WERI-Rb-1 (cell line): ENCODE data around the gene NPAS2.

Experiments used
- DNase-seq: peaks from one replicate; pipeline ENCODE4 v3.0.0-alpha.2; 2020
- H3K27ac ChIP-seq: fragments of 250-450 bp; sonication (Bioruptor Pico); 2 replicates; pipeline ENCODE4 v1.5.1; 2020; ENCODE audit warnings: mild to moderate bottlenecking, moderate library complexity
- H3K27me3 ChIP-seq: fragments of 250-450 bp; sonication (Bioruptor Pico); 2 replicates; pipeline ENCODE4 v1.5.1; 2021; ENCODE audit warnings: mild to moderate bottlenecking, low read depth, moderate library complexity; ENCODE audit not compliant: insufficient read depth, severe bottlenecking
- H3K36me3 ChIP-seq: fragments of 250-450 bp; sonication (Bioruptor Pico); 2 replicates; pipeline ENCODE4 v1.5.1; 2020; ENCODE audit warnings: mild to moderate bottlenecking, moderate library complexity
- H3K4me3 ChIP-seq: 2 replicates; pipeline ENCODE4 v1.5.1; 2011; ENCODE audit warnings: low read depth, mild to moderate bottlenecking, control low read depth, low read length
- H3K9me3 ChIP-seq: fragments of 250-450 bp; sonication (Bioruptor Pico); 2 replicates; pipeline ENCODE4 v1.5.1; 2021; ENCODE audit warnings: mild to moderate bottlenecking, moderate library complexity; ENCODE audit not compliant: severe bottlenecking
- CTCF ChIP-seq: IDR thresholded peaks from 2 replicates; pipeline ENCODE4 v1.5.1; 2011; ENCODE audit warnings: low read depth, mild to moderate bottlenecking, control low read depth, inconsistent platforms, low read length

Gene NPAS2

GRCh38 chr2:100783987-100784386, 36.0 kb upstream of the NPAS2 start:
- peaks cover 2% of the 10 kb centered on the region for H3K27me3 ChIP-seq
- no peak overlapping the region for H3K27ac ChIP-seq
- TF ChIP-seq CTCF: no peak
- H3K36me3 ChIP-seq: no peaks in the 10 kb centered on the region
- H3K9me3 ChIP-seq: no peaks in the 10 kb centered on the region
- H3K4me3 ChIP-seq: no peak overlapping the region
- no peak for DNase-seq

GRCh38 chr2:100784681-100785080, 35.3 kb upstream of the NPAS2 start:
- DNase-seq: no peak
- H3K27ac ChIP-seq: no peak overlapping the region
- peaks cover 2% of the 10 kb centered on the region for H3K27me3 ChIP-seq

GRCh38 chr2:100785626-100786296, 34.2 kb upstream of the NPAS2 start:
- peaks cover 2% of the 10 kb centered on the region for H3K27me3 ChIP-seq
- DNase-seq: no peak
- H3K4me3 ChIP-seq: no peak overlapping the region
- TF ChIP-seq CTCF: no peak
- H3K9me3 ChIP-seq: no peaks in the 10 kb centered on the region
- H3K36me3 ChIP-seq: no peaks in the 10 kb centered on the region
- no peak overlapping the region for H3K27ac ChIP-seq

More at GRCh38 chr2:100784681-100785080, 35.3 kb upstream of the NPAS2 start:
- no peak for TF ChIP-seq CTCF
- Histone ChIP-seq H3K4me3 (no peak overlapping the region), H3K9me3 (no peaks in the 10 kb centered on the region), H3K36me3 (no peaks in the 10 kb centered on the region)

GRCh38 chr2:100786297-100786658, 33.7 kb upstream of the NPAS2 start:
- no peak overlapping the region for H3K27ac ChIP-seq
- DNase-seq: no peak
- no peaks in the 10 kb centered on the region for H3K27me3 ChIP-seq
- no peak overlapping the region for H3K4me3 ChIP-seq
- no peaks in the 10 kb centered on the region for H3K36me3 ChIP-seq
- no peaks in the 10 kb centered on the region for H3K9me3 ChIP-seq
- no peak for TF ChIP-seq CTCF

- DNase-seq: no peak
- no peak overlapping the region for H3K27ac ChIP-seq
- no peaks in the 10 kb centered on the region for H3K36me3 ChIP-seq
- TF ChIP-seq CTCF: no peak
- no peaks in the 10 kb centered on the region for H3K27me3 ChIP-seq
- no peak overlapping the region for H3K4me3 ChIP-seq
- no peaks in the 10 kb centered on the region for H3K9me3 ChIP-seq
Observed at GRCh38 chr2:100786985-100787384, 33.0 kb upstream of the NPAS2 start.

GRCh38 chr2:100789361-100789760, 30.6 kb upstream of the NPAS2 start:
- Histone ChIP-seq H3K27ac (no peak overlapping the region), H3K9me3 (no peaks in the 10 kb centered on the region), H3K36me3 (no peaks in the 10 kb centered on the region), H3K27me3 (no peaks in the 10 kb centered on the region), H3K4me3 (no peak overlapping the region)
- TF ChIP-seq CTCF: no peak
- DNase-seq: no peak
